Measurements from ENCODE around the gene BAG1. TPM values are rescaled to one million over a fixed set of nuclear protein-coding genes. Genes with fewer than 3 reads are reported as not detected.

The BAG1 gene
- total RNA-seq, 2 experiments from 2014 or later: 47.9 to 65.8 TPM

DNA sequence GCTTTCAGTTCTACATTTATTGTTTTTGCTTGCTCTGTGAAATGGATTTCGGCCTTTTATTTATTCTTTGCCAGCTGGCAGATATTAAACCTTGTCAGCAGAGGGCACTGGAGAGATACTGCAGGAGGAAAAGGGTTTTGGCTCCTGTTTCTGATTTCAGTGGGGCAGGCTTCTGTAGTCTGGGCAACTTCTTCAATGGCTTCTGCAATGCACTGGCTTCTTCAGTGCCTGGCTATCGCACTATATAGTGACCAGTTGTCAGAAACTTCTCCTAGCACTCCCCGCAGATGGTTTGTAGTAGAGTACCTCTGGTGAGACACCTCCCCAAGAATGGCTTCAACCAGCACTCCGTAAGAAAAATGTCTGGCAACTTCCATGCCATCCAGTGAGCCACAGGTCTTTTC, 22.6 kb upstream of the BAG1 start:
- intact Hi-C loops (cut with DNase I, micrococcal nuclease): loop anchor here (1.0 to 5.0 kb wide), 6 partner anchors 88 to 435 kb away; no protein-coding TSS in a partner anchor
- no peaks in the 10 kb centered on the region for H3K27me3 Mint-ChIP-seq
- H3K27ac Mint-ChIP-seq: peak overlapping the region; percentile 65
- CTCF ChIA-PET: interaction anchor here (0.5 to 2.2 kb wide), 16 partner anchors 9 to 1346 kb away, joined by 3 to 21 read pairs (median 6); partner anchors contain the start of gene NOL6
- H3K36me3 Mint-ChIP-seq (ENCODE audit: low read depth): peaks cover 12% of the 10 kb centered on the region
- POLR2A ChIA-PET: interaction anchor here (0.6 kb wide), 1 partner anchor 214 kb away, joined by 3 read pairs; no protein-coding TSS in a partner anchor
- H3K4me3 Mint-ChIP-seq: no peak overlapping the region
- H3K4me1 Mint-ChIP-seq: peaks cover 32% of the 10 kb centered on the region
- DNase-seq (peak; percentile 68), ATAC-seq (no peak)
- no peaks in the 10 kb centered on the region for H3K9me3 Mint-ChIP-seq (ENCODE audit: low read depth)

DNA sequence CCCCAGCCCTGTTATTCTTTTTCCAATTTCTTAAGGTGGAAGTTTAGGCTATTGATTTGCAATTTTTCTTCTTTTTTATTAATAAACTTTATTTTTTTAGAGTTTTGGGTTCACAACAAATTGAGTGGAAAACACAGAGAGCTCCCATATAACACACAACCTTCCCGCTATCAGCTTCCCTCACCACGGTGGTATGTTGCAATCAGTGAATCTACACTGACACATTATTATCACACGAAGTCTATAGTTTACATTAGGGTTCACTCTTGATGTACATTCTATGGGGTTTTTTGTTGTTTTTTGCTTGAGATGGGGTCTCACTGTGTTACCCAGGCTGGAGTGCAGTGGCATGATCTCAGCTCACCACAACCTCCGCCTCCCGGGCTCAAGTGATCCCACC, 21.0 kb upstream of the BAG1 start:
- Mint-ChIP-seq H3K4me3 (no peak overlapping the region), H3K4me1 (peaks cover 20% of the 10 kb centered on the region), H3K27ac (no peak overlapping the region), H3K27me3 (no peaks in the 10 kb centered on the region), H3K36me3 (ENCODE audit: low read depth) (peaks cover 10% of the 10 kb centered on the region), H3K9me3 (ENCODE audit: low read depth) (no peaks in the 10 kb centered on the region)
- POLR2A ChIA-PET: no interaction called here
- DNase-seq (no peak), ATAC-seq (no peak)
- CTCF ChIA-PET: interaction anchor here (0.6 to 1.5 kb wide), 6 partner anchors 10 to 338 kb away, joined by 3 to 9 read pairs (median 4); no protein-coding TSS in a partner anchor
- intact Hi-C loops (cut with DNase I, micrococcal nuclease): loop anchor here (5.0 kb wide), 3 partner anchors 92 to 437 kb away; no protein-coding TSS in a partner anchor

DNA sequence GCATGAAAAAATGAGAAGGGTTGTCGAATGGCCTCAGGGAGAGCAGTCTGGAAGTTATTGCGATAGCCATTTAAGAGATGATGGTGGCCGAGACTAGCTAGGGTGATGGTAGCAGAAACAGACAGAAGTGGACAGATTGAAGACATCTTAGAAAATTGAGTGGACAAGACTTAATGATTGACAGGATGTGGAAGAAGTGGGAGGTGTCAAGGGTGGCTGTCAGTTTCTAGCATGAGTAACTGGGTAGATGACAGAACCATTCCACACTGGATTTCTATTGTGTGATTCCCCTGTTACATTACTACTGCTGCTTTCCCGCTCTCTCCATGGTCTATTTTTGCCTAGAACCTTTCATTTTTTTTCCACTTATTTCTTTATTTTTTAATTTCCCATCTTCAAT, 13.0 kb upstream of the BAG1 start:
- CTCF ChIA-PET: interaction anchor here (0.6 to 1.8 kb wide), 2 partner anchors 10 to 39 kb away, joined by 3 to 13 read pairs; no protein-coding TSS in a partner anchor
- no peak overlapping the region for H3K27ac Mint-ChIP-seq
- no peaks in the 10 kb centered on the region for H3K27me3 Mint-ChIP-seq
- H3K4me3 Mint-ChIP-seq: no peak overlapping the region
- H3K9me3 Mint-ChIP-seq (ENCODE audit: low read depth): no peaks in the 10 kb centered on the region
- no peak for ATAC-seq
- H3K36me3 Mint-ChIP-seq (ENCODE audit: low read depth): peaks cover 53% of the 10 kb centered on the region
- no peak for DNase-seq
- POLR2A ChIA-PET: no interaction called here
- intact Hi-C loops (cut with DNase I, micrococcal nuclease): no loop called here
- peaks cover 12% of the 10 kb centered on the region for H3K4me1 Mint-ChIP-seq

DNA sequence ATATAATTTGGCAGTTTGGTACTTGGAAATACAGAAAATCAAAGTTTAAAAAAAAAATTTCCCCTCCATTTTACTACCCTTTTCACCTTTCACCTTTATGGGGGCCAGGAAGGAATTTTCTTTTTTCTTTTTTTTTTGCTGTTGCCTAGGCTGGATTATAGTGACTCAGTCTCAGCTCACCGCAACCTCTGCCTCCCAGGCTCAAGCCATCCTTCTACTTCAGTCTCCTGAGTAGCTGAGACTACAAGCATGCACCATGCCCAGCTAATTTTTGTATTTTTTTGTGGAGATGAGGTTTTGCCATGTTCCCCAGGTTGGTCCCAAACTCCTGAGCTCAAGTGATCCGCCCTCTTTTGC, 9.4 kb upstream of the BAG1 start:
- no peak overlapping the region for H3K27ac Mint-ChIP-seq
- no peak for ATAC-seq
- no peak overlapping the region for H3K4me3 Mint-ChIP-seq
- no peaks in the 10 kb centered on the region for H3K9me3 Mint-ChIP-seq (ENCODE audit: low read depth)
- CTCF ChIA-PET: interaction anchor here (1.1 to 1.6 kb wide), 3 partner anchors 10 to 16 kb away, joined by 3 to 9 read pairs (median 6); partner anchors contain the start of gene NFX1
- intact Hi-C loops (cut with DNase I, micrococcal nuclease): no loop called here
- no peaks in the 10 kb centered on the region for H3K27me3 Mint-ChIP-seq
- POLR2A ChIA-PET: no interaction called here
- peaks cover 8% of the 10 kb centered on the region for H3K4me1 Mint-ChIP-seq
- DNase-seq: no peak
- peaks cover 48% of the 10 kb centered on the region for H3K36me3 Mint-ChIP-seq (ENCODE audit: low read depth)

DNA sequence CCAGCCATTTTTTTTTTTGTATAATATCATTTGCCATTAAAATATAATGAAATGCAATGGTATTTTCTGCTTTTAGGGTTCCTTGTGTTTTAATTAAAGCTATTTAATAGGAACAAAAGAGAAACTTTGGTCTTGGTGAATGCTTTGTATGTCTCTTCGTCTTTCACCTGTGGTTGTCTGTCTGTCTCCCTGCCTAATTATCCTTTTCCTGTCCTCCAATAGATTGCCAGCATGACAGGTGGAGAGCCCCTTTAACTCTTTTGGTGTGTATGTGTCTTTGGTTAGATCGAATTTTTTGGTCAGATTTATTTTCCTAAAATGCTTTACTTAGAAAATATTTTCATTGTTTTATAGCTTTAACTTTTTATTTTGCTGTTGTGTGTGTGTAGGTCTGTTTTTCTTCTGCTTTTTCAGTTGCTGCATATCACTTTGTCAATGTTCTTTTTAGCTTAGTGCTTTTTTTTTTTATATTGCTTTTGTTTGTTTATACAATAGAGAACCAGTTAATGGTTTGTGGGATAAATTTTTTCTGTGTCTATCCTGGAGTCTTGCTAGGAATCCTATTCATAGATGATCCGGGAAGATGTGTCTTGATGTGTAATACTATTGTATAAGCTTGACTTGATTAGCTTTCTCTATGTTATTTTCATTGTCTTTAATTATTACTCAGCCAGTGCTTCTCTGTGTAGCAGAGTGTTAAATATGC, 8.9 kb upstream of the BAG1 start:
- H3K27me3 Mint-ChIP-seq: no peaks in the 10 kb centered on the region
- peaks cover 8% of the 10 kb centered on the region for H3K4me1 Mint-ChIP-seq
- no peak overlapping the region for H3K4me3 Mint-ChIP-seq
- intact Hi-C loops (cut with DNase I, micrococcal nuclease): no loop called here
- no peaks in the 10 kb centered on the region for H3K9me3 Mint-ChIP-seq (ENCODE audit: low read depth)
- ChIA-PET CTCF (interaction anchor here (1.1 to 1.6 kb wide), 3 partner anchors 10 to 17 kb away, joined by 3 to 9 read pairs (median 6); partner anchors contain the start of gene NFX1), POLR2A (interaction anchor here (0.6 to 0.7 kb wide), 4 partner anchors 60 to 1208 kb away, joined by 3 to 4 read pairs (median 3); no protein-coding TSS in a partner anchor)
- H3K36me3 Mint-ChIP-seq (ENCODE audit: low read depth): peaks cover 47% of the 10 kb centered on the region
- no peak overlapping the region for H3K27ac Mint-ChIP-seq
- ATAC-seq (no peak), DNase-seq (no peak)

DNA sequence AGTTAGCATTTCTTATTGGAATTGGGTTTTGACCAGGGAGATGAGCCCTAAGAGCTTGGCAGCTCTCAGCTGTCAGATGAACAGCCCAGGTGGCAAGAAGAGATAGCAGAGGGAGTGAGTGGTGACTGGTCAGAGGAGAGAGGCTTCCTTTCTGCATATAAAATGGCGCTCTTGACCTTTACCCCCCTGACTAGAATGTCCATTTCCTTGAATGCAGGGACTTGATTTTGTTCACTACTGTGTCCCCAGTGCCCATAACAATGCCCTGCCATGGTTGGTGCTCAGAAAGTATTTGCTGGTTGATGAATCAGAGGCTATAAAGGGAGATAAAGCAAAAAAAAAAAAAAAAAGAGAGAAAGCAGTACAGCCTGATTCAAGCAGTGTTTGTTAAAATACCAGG, 7.6 kb upstream of the BAG1 start:
- intact Hi-C loops (cut with DNase I, micrococcal nuclease): no loop called here
- POLR2A ChIA-PET: no interaction called here
- CTCF ChIA-PET: interaction anchor here (1.2 to 1.4 kb wide), 2 partner anchors 11 to 46 kb away, joined by 3 read pairs; no protein-coding TSS in a partner anchor
- ATAC-seq (no peak), DNase-seq (no peak)
- H3K27ac Mint-ChIP-seq: no peak overlapping the region
- H3K4me3 Mint-ChIP-seq: no peak overlapping the region
- H3K36me3 Mint-ChIP-seq (ENCODE audit: low read depth): peaks cover 44% of the 10 kb centered on the region
- H3K4me1 Mint-ChIP-seq: peaks cover 11% of the 10 kb centered on the region
- H3K9me3 Mint-ChIP-seq (ENCODE audit: low read depth): no peaks in the 10 kb centered on the region
- no peaks in the 10 kb centered on the region for H3K27me3 Mint-ChIP-seq

DNA sequence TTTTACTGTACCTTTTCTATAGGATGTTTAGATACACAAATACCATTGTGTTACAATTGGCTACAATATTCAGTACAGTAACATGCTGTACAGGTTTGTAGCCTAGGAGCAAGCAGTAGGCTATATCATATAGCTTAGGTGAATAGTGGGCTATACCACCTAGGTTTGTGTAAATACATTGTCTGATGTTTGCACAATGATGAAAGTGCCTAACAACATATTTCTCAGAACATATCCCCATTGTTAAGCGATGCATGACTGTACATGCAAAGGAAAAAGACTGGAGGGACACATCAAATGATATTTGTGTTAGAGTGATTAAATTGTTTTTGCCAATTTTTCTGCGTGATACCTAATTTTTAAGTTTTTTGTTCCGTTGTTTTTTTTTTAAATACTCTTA, 5.6 kb upstream of the BAG1 start:
- Mint-ChIP-seq H3K27me3 (no peaks in the 10 kb centered on the region), H3K4me3 (no peak overlapping the region), H3K36me3 (ENCODE audit: low read depth) (peaks cover 52% of the 10 kb centered on the region), H3K27ac (no peak overlapping the region), H3K4me1 (peaks cover 30% of the 10 kb centered on the region), H3K9me3 (ENCODE audit: low read depth) (no peaks in the 10 kb centered on the region)
- intact Hi-C loops (cut with DNase I, micrococcal nuclease): no loop called here
- ChIA-PET POLR2A (no interaction called here), CTCF (no interaction called here)
- DNase-seq (no peak), ATAC-seq (no peak)

DNA sequence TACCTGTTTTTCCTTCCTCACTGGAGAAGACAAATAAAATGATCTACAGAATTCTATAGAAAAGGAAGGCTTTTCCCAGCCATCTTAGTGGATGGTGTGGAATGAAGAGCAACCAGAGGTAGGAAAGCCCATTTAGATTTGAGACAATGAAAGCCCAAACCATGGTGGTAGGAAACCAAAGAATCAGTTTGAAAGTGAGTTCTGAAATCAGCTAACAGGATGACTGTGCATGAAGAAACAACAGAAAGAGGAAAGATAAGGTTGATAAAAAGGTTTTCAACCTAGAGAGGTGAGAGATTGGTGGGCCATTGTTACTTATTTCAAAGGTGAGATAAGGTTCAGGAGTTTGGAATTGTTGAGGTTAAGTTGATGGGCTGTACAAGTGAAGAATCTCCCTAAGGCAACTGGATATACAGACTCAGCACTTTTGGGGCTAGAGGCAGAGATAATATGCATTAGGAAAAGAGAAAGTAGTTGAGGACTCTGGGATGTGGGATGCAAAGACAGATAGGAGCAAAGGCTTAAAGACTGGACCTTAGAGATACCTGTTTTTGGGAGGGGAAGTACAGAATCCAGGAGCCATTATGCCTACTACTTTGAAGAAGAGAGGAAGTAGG, 2.8 kb upstream of the BAG1 start:
- ChIA-PET POLR2A (no interaction called here), CTCF (no interaction called here)
- no peak for ATAC-seq
- Mint-ChIP-seq H3K4me1 (peaks cover 38% of the 10 kb centered on the region), H3K36me3 (ENCODE audit: low read depth) (peaks cover 52% of the 10 kb centered on the region), H3K27me3 (no peaks in the 10 kb centered on the region), H3K9me3 (ENCODE audit: low read depth) (no peaks in the 10 kb centered on the region), H3K27ac (peak overlapping the region; percentile 99), H3K4me3 (peak overlapping the region; percentile 97)
- intact Hi-C loops (cut with DNase I, micrococcal nuclease): no loop called here
- DNase-seq: no peak

DNA sequence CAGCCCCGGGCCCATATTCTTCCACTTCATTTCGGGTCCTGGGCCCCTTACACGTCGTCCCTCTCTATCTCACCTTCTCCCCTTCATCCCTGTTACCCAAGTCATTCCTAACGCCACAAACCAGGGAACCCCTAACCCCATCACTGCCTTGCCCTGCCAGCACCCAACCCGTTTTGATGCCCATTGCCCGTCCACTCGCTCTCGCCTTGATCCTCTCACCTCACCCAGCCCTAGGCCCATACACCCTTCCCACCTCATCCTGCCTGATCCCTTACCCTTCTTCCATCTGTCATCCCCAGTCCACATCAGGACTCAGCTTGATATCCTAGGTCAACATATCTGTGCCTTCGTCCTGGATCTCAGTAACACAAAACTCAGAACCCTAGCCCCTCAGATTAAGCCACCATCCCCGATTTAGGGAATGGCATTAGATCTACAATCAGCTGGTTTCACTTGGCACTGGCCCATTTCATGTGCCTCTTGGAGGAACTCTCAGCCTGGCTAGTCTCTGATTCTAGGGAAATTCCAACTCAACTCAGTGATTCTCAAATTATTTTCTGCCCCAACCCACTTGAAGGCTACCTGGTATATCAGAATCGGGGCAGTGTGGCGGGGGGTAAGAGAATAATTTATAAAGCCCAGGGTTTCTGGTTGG, 830 bp upstream of the BAG1 start:
- peaks cover 58% of the 10 kb centered on the region for H3K36me3 Mint-ChIP-seq (ENCODE audit: low read depth)
- POLR2A ChIA-PET: interaction anchor here (1.0 kb wide), 1 partner anchor 241 kb away, joined by 3 read pairs; the partner anchor contains the start of gene DNAJA1
- no peak for ATAC-seq
- no peaks in the 10 kb centered on the region for H3K9me3 Mint-ChIP-seq (ENCODE audit: low read depth)
- CTCF ChIA-PET: no interaction called here
- H3K4me3 Mint-ChIP-seq: peak overlapping the region; percentile 97
- peaks cover 46% of the 10 kb centered on the region for H3K4me1 Mint-ChIP-seq
- no peak for DNase-seq
- no peaks in the 10 kb centered on the region for H3K27me3 Mint-ChIP-seq
- intact Hi-C loops (cut with DNase I, micrococcal nuclease): loop anchor here in 1 of 2 experiments (1.0 to 2.0 kb wide), 4 partner anchors 41 to 1111 kb away; partner anchors contain the start of genes AQP3 and MYORG
- peak overlapping the region; percentile 99 for H3K27ac Mint-ChIP-seq

DNA sequence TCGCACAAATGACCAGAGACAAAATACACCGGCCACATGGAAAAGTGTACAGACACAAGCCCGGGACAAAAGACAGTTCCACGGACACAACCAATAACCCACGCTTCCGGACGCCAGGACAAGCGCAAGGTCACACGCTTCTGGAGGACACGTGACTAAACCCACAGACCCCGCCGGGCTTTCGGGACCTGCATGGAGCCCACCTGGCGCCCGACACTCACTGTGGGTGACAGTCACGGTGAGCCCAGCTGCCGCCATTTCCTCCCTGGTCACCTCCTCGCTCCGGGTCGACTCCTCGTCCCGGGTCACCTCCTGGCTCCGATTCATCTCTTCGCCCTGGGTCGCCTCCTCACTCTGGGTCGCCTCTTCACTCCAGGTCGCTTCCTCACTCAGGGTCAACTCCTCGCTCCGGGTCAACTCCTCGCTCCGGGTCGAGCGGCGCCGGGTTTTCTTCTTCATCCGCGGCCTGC, 470 bp downstream of the BAG1 start:
- ChIA-PET CTCF (interaction anchor here (1.2 kb wide), 1 partner anchor 38 kb away, joined by 4 read pairs; no protein-coding TSS in a partner anchor), POLR2A (interaction anchor here (0.5 to 2.2 kb wide), 4 partner anchors 26 to 238 kb away, joined by 3 to 10 read pairs (median 4); partner anchors contain the start of genes DNAJA1 and NFX1)
- peaks cover 51% of the 10 kb centered on the region for H3K4me1 Mint-ChIP-seq
- H3K36me3 Mint-ChIP-seq (ENCODE audit: low read depth): peaks cover 62% of the 10 kb centered on the region
- peak; percentile 62 for DNase-seq
- peak overlapping the region; percentile 93 for H3K27ac Mint-ChIP-seq
- peak; percentile 1 for ATAC-seq
- no peaks in the 10 kb centered on the region for H3K27me3 Mint-ChIP-seq
- no peaks in the 10 kb centered on the region for H3K9me3 Mint-ChIP-seq (ENCODE audit: low read depth)
- H3K4me3 Mint-ChIP-seq: peak overlapping the region; percentile 97
- intact Hi-C loops (cut with DNase I, micrococcal nuclease): loop anchor here (1.0 to 5.0 kb wide), 14 partner anchors 26 to 1113 kb away; partner anchors contain the start of genes APTX (in 2 of the 2), AQP3 (in 2 of the 2), B4GALT1 (in 2 of the 2) and DNAJA1 (in 2 of the 2)
